HEK293 (cell line): ENCODE data around the gene ESPNL.

Source experiments
- CTCF ChIA-PET: fragments of 350-600 bp; formaldehyde crosslinking; extraction: SDS; loops from one replicate; lab custom pipeline; 2021; ENCODE audit warnings: antibody characterized with exemption; lab: Yijun Ruan, JAX
- POLR2A ChIA-PET: fragments of 300-600 bp; formaldehyde crosslinking; extraction: SDS; loops from one replicate; lab custom pipeline; 2020; ENCODE audit warnings: antibody characterized with exemption, inconsistent platforms; lab: Yijun Ruan, JAX
- H3K27ac ChIP-seq: fragments of 200-500 bp; sonication (Bioruptor generic); 2 replicates; pipeline ENCODE4 v1.5.1; 2014; ENCODE audit warnings: low read depth, low read length, control low read depth, inconsistent platforms; ENCODE audit errors: extremely low read depth
- H3K36me3 ChIP-seq, 2 experiments: fragments of 200-500 bp in 1 of 2; sonication (Bioruptor generic) in 1 of 2; 1 replicate in 1 of 2; 2 replicates in 1 of 2; pipeline ENCODE4 v1.5.1; 2014 to 2017; ENCODE audit warnings: inconsistent platforms in 2 of 2, low read length in 2 of 2; ENCODE audit not compliant: control insufficient read depth in 2 of 2, insufficient read depth in 1 of 2
- H3K4me1 ChIP-seq: fragments of 200-500 bp; sonication (Bioruptor generic); 2 replicates; pipeline ENCODE4 v1.5.1; 2014; ENCODE audit warnings: mild to moderate bottlenecking, low read length, inconsistent platforms; ENCODE audit not compliant: control insufficient read depth, insufficient read depth
- H3K4me3 ChIP-seq: 2 replicates; pipeline ENCODE4 v1.5.1; 2011; ENCODE audit warnings: low read depth, mild to moderate bottlenecking, control low read depth, low read length, moderate library complexity
- H3K9me3 ChIP-seq: fragments of 200-500 bp; sonication (Bioruptor generic); 2 replicates; pipeline ENCODE4 v1.5.1; 2014; ENCODE audit warnings: low read depth, low read length, inconsistent platforms; ENCODE audit not compliant: control insufficient read depth, insufficient read depth
- BCL6B ChIP-seq: fragments of 450-650 bp; formaldehyde crosslinking; IDR thresholded peaks from 2 replicates; pipeline ENCODE4 v1.5.1; 2017; ENCODE audit warnings: missing biosample characterization, missing genetic modification characterization
- KLF9 ChIP-seq: fragments of 450-650 bp; formaldehyde crosslinking; IDR thresholded peaks from 2 replicates; pipeline ENCODE4 v1.5.1; 2016; ENCODE audit warnings: missing biosample characterization, missing genetic modification characterization, low read depth
- OVOL3 ChIP-seq: fragments of 450-650 bp; formaldehyde crosslinking; IDR thresholded peaks from 2 replicates; pipeline ENCODE4 v1.5.1; 2016; ENCODE audit warnings: missing biosample characterization, missing genetic modification characterization
- PBX3 ChIP-seq: sonication (generic); formaldehyde crosslinking; IDR thresholded peaks from 2 replicates; pipeline ENCODE4 v1.8.1; 2022; ENCODE audit warnings: mild to moderate bottlenecking, moderate library complexity, missing genetic modification reagents
- SP2 ChIP-seq: fragments of 450-650 bp; formaldehyde crosslinking; IDR thresholded peaks from 2 replicates; pipeline ENCODE4 v1.5.1; 2016; ENCODE audit warnings: missing biosample characterization, missing genetic modification characterization
- ZBTB20 ChIP-seq: fragments of 450-650 bp; formaldehyde crosslinking; IDR thresholded peaks from 2 replicates; pipeline ENCODE4 v1.5.1; 2016; ENCODE audit warnings: missing biosample characterization, missing genetic modification characterization
- ZFHX2 ChIP-seq: fragments of 450-650 bp; formaldehyde crosslinking; conservative IDR thresholded peaks from 2 replicates; pipeline ENCODE4 v1.5.1; 2016; ENCODE audit warnings: missing biosample characterization, missing genetic modification characterization
- ZNF133 ChIP-seq: fragments of 450-650 bp; formaldehyde crosslinking; IDR thresholded peaks from 2 replicates; pipeline ENCODE4 v1.5.1; 2016; ENCODE audit warnings: missing biosample characterization, missing genetic modification characterization
- ZNF24 ChIP-seq: fragments of 450-650 bp; formaldehyde crosslinking; IDR thresholded peaks from 2 replicates; pipeline ENCODE4 v1.5.1; 2016; ENCODE audit warnings: missing biosample characterization, missing genetic modification characterization
- ZNF248 ChIP-seq: fragments of 450-650 bp; formaldehyde crosslinking; IDR thresholded peaks from 2 replicates; pipeline ENCODE4 v1.5.1; 2017; ENCODE audit warnings: missing biosample characterization, missing genetic modification characterization
- ZNF292 ChIP-seq: fragments of 450-650 bp; formaldehyde crosslinking; IDR thresholded peaks from 2 replicates; pipeline ENCODE4 v1.5.1; 2016; ENCODE audit warnings: low read depth, missing biosample characterization, missing genetic modification characterization, borderline replicate concordance
- ZNF37A ChIP-seq: fragments of 450-650 bp; IDR thresholded peaks from 2 replicates; pipeline ENCODE4 v1.5.1; 2018; ENCODE audit warnings: missing biosample characterization, missing genetic modification characterization
- ZNF518A ChIP-seq: fragments of 450-650 bp; formaldehyde crosslinking; conservative IDR thresholded peaks from 2 replicates; pipeline ENCODE4 v1.5.1; 2016; ENCODE audit warnings: low read depth, missing biosample characterization, missing genetic modification characterization
- ZNF529 ChIP-seq: fragments of 450-650 bp; formaldehyde crosslinking; IDR thresholded peaks from 2 replicates; pipeline ENCODE4 v1.5.1; 2017; ENCODE audit warnings: missing genetic modification characterization, missing biosample characterization; ENCODE audit not compliant: insufficient replicate concordance
- ZNF555 ChIP-seq: fragments of 450-650 bp; formaldehyde crosslinking; conservative IDR thresholded peaks from 2 replicates; pipeline ENCODE4 v1.5.1; 2017; ENCODE audit warnings: missing biosample characterization, mild to moderate bottlenecking, missing genetic modification characterization, inconsistent platforms
- ZNF645 ChIP-seq: fragments of 450-650 bp; formaldehyde crosslinking; IDR thresholded peaks from 2 replicates; pipeline ENCODE4; 2016; ENCODE audit warnings: missing biosample characterization, missing genetic modification characterization
- ZNF707 ChIP-seq: fragments of 450-650 bp; formaldehyde crosslinking; IDR thresholded peaks from 2 replicates; pipeline ENCODE4 v1.5.1; 2016; ENCODE audit warnings: missing biosample characterization, missing genetic modification characterization
- ZNF843 ChIP-seq: fragments of 450-650 bp; formaldehyde crosslinking; IDR thresholded peaks from 2 replicates; pipeline ENCODE4 v1.5.1; 2016; ENCODE audit warnings: missing biosample characterization, missing genetic modification characterization
- ZSCAN16 ChIP-seq: fragments of 450-650 bp; formaldehyde crosslinking; IDR thresholded peaks from 2 replicates; pipeline ENCODE4 v1.5.1; 2016; ENCODE audit warnings: missing biosample characterization, missing genetic modification characterization

The ESPNL gene

GRCh38 chr2:238069877-238070276, 30.3 kb upstream of the ESPNL start (continued):
- no peak for TF ChIP-seq SP2 (tag by site-specific recombination)
- TF ChIP-seq ZNF248 (tag by site-specific recombination): no peak

GRCh38 chr2:238075397-238075796, 24.7 kb upstream of the ESPNL start:
- H3K4me3 ChIP-seq: no peak overlapping the region
- TF ChIP-seq ZNF707 (no peak), ZNF529 (tag by site-specific recombination) (no peak), PBX3 (CRISPR knock-in tag) (no peak), BCL6B (tag by site-specific recombination) (peak; percentile 90), ZBTB20 (tag by site-specific recombination) (no peak), ZNF24 (no peak), ZNF37A (tag by site-specific recombination) (no peak), OVOL3 (tag by site-specific recombination) (no peak), ZSCAN16 (no peak), ZNF645 (tag by site-specific recombination) (no peak), ZFHX2 (no peak), KLF9 (tag by site-specific recombination) (no peak), ZNF292 (no peak), ZNF555 (no peak), ZNF133 (no peak), ZNF843 (tag by site-specific recombination) (0 out of 2 replicates have a peak, but pooled peaks have one; percentile 12), ZNF518A (tag by site-specific recombination) (no peak)
- H3K9me3 ChIP-seq: no peaks in the 10 kb centered on the region
- ChIA-PET CTCF (interaction anchor here (0.6 kb wide), 1 partner anchor 143 kb away, joined by 6 read pairs; no protein-coding TSS in a partner anchor), POLR2A (interaction anchor here (0.8 kb wide), 1 partner anchor 23 kb away, joined by 4 read pairs; no protein-coding TSS in a partner anchor)
- peaks cover 43 to 63% of the 10 kb centered on the region in 2 experiments for H3K36me3 ChIP-seq
- no peaks in the 10 kb centered on the region for H3K4me1 ChIP-seq
- no peak overlapping the region for H3K27ac ChIP-seq
